Choroid plexus epithelial cell (primary cell): Measurements from ENCODE around the gene PELI3.
"Not testable (repeated sequence)": the region's sequence is repeated elsewhere in the genome, so short reads cannot be mapped to it uniquely, and the experiment has no call there.

Experiments
- DNase-seq: peaks from one replicate; pipeline ENCODE4 v3.0.0-alpha.2; 2010; ENCODE audit warnings: low read depth
- H3K4me3 ChIP-seq: 2 replicates; pipeline ENCODE4 v1.5.1; 2011; ENCODE audit warnings: low read depth, mild to moderate bottlenecking, control low read depth, low read length, moderate library complexity
- CTCF ChIP-seq: conservative IDR thresholded peaks from 2 replicates; pipeline ENCODE4 v1.5.1; 2011; ENCODE audit warnings: low read depth, mild to moderate bottlenecking, control low read depth, inconsistent platforms, low read length, moderate library complexity

Gene PELI3

GRCh38 chr11:66438504-66439466 is 27.9 kb upstream of the PELI3 start, which contains the start of gene MRPL11:
Gene MRPL11, minus strand, starts transcription at chr11:66438848. Its CDS starts 94 bp downstream, at chr11:66438754.
- TF ChIP-seq CTCF: peak; percentile 76
- peak within 1 kb of the TSS; percentile 91 for H3K4me3 ChIP-seq
- peak; percentile 97 for DNase-seq

- DNase-seq, H3K4me3 ChIP-seq: not testable (repeated sequence)
These were observed 26.4 kb upstream of the PELI3 start for GRCh38 chr11:66440101-66440939.

- not testable (repeated sequence) for H3K4me3 ChIP-seq, DNase-seq
These were observed 25.8 kb upstream of the PELI3 start for GRCh38 chr11:66440940-66441282.

GRCh38 chr11:66443602-66444001 is 23.1 kb upstream of the PELI3 start:
- peak; percentile 84 for DNase-seq
- H3K4me3 ChIP-seq: no peak overlapping the region
- TF ChIP-seq CTCF: no peak

- no peak for DNase-seq
- TF ChIP-seq CTCF: no peak
These were observed 19.7 kb upstream of the PELI3 start for GRCh38 chr11:66447012-66447411.

GRCh38 chr11:66448523-66448922 is 18.2 kb upstream of the PELI3 start:
- DNase-seq: no peak
- no peak for TF ChIP-seq CTCF
- H3K4me3 ChIP-seq: no peak overlapping the region

More at GRCh38 chr11:66447012-66447411, 19.7 kb upstream of the PELI3 start:
- no peak overlapping the region for H3K4me3 ChIP-seq

- H3K4me3 ChIP-seq: no peak overlapping the region
- no peak for TF ChIP-seq CTCF
- no peak for DNase-seq
These were observed 16.1 kb upstream of the PELI3 start for GRCh38 chr11:66450560-66450959.

- TF ChIP-seq CTCF: no peak
- no peak for DNase-seq
- H3K4me3 ChIP-seq: no peak overlapping the region
These were observed 15.0 kb upstream of the PELI3 start for GRCh38 chr11:66451663-66452062.
